Keratinocyte (primary cell): ENCODE data around the gene GAS6. TPM values are rescaled to one million over a fixed set of nuclear protein-coding genes. Genes with fewer than 3 reads are reported as not detected.
A peak's percentile ranks its signal among the peaks of the same experiment; 100 is the strongest.

Source experiments
- DNase-seq: peaks from one replicate; pipeline ENCODE4 v3.0.0-alpha.2; 2011; ENCODE audit warnings: low read depth, missing footprints, low spot score
- FAIRE-seq: peaks from 2 replicates; lab custom pipeline; 2011; peaks lifted over from hg19 to GRCh38; lab: Jason Lieb, UNC
- H2AFZ ChIP-seq: 2 replicates; pipeline ENCODE4 v1.6.0; 2012; ENCODE audit warnings: low read length, control low read depth, inconsistent platforms; ENCODE audit not compliant: control insufficient read depth
- H3K27ac ChIP-seq: 2 replicates; pipeline ENCODE4 v1.5.1; 2011; ENCODE audit warnings: low read length; ENCODE audit not compliant: control insufficient read depth, insufficient read depth
- H3K27me3 ChIP-seq: 3 replicates; pipeline ENCODE4 v1.6.0; 2011; ENCODE audit warnings: low read length; ENCODE audit not compliant: control insufficient read depth, insufficient read depth; ENCODE audit errors: extremely low read depth
- H3K36me3 ChIP-seq, 2 experiments: 2 replicates in 1 of 2; 3 replicates in 1 of 2; pipeline ENCODE4 v1.5.1; 2011; ENCODE audit warnings: low read length in 2 of 2, mild to moderate bottlenecking in 1 of 2; ENCODE audit not compliant: control insufficient read depth in 2 of 2, insufficient read depth in 2 of 2; ENCODE audit errors: extremely low read depth in 1 of 2
- H3K4me1 ChIP-seq: 3 replicates; pipeline ENCODE4 v1.5.1; 2011; ENCODE audit warnings: low read length; ENCODE audit not compliant: control insufficient read depth, insufficient read depth; ENCODE audit errors: extremely low read depth
- H3K4me2 ChIP-seq: 3 replicates; pipeline ENCODE4 v1.6.0; 2011; ENCODE audit warnings: low read depth, low read length; ENCODE audit not compliant: control insufficient read depth, insufficient read depth; ENCODE audit errors: extremely low read depth
- H3K4me3 ChIP-seq, 3 experiments: fragments of 200-600 bp in 1 of 3; sonication (generic) in 1 of 3; 2 replicates in 2 of 3; 3 replicates in 1 of 3; pipeline ENCODE4 v1.5.1; 2011 to 2016; ENCODE audit warnings: low read length in 3 of 3, mild to moderate bottlenecking in 3 of 3, control low read depth in 2 of 3, inconsistent platforms in 1 of 3, low read depth in 1 of 3, mixed read lengths in 1 of 3, mixed run types in 1 of 3, moderate library complexity in 1 of 3; ENCODE audit not compliant: control insufficient read depth in 2 of 3, insufficient read depth in 2 of 3; ENCODE audit errors: extremely low read depth in 1 of 3
- H3K79me2 ChIP-seq: 2 replicates; pipeline ENCODE4 v1.6.0; 2012; ENCODE audit warnings: low read length; ENCODE audit not compliant: control insufficient read depth, insufficient read depth
- H3K9ac ChIP-seq: 3 replicates; pipeline ENCODE4 v1.6.0; 2011; ENCODE audit warnings: low read length; ENCODE audit not compliant: control insufficient read depth, insufficient read depth; ENCODE audit errors: extremely low read depth
- H3K9me1 ChIP-seq: 3 replicates; pipeline ENCODE4 v1.6.0; 2011; ENCODE audit warnings: low read length; ENCODE audit not compliant: control insufficient read depth, insufficient read depth; ENCODE audit errors: extremely low read depth
- H3K9me3 ChIP-seq: 2 replicates; pipeline ENCODE4 v1.5.1; 2012; ENCODE audit warnings: low read depth, low read length; ENCODE audit not compliant: control insufficient read depth
- H4K20me1 ChIP-seq: 3 replicates; pipeline ENCODE4 v1.6.0; 2011; ENCODE audit warnings: low read length; ENCODE audit not compliant: control insufficient read depth, insufficient read depth; ENCODE audit errors: extremely low read depth
- CTCF ChIP-seq, 3 experiments: IDR thresholded peaks in 1 of 3; conservative IDR thresholded peaks in 1 of 3; optimal IDR thresholded peaks in 1 of 3; 2 replicates in 2 of 3; 3 replicates in 1 of 3; pipeline versions ENCODE3 to v1.5.1; 2011; ENCODE audit warnings: low read length in 3 of 3, mild to moderate bottlenecking in 3 of 3, moderate library complexity in 2 of 3, control low read depth in 1 of 3, inconsistent platforms in 1 of 3; ENCODE audit not compliant: insufficient read depth in 2 of 3; ENCODE audit errors: extremely low read depth in 1 of 3
- EZH2 ChIP-seq: IDR thresholded peaks from one replicate; pipeline ENCODE4 v1.6.1; 2012; ENCODE audit warnings: inconsistent platforms, mild to moderate bottlenecking, low read length, moderate library complexity
- dilution Hi-C: fragments of 300-500 bp; cut with MboI; formaldehyde crosslinking; loops from one replicate; pipeline ENCODE4 v1.7.0; 2020; ENCODE audit warnings: low sequenced_read_pairs; ENCODE audit not compliant: extremely low pct_ligation_motif_present
- polyA plus RNA-seq, 5 experiments: library from polyadenylated mRNA; depleted of rRNA in 3 of 5; stranded (reverse) in 3 of 5; stranded (forward) in 1 of 5; unstranded in 1 of 5; fragments of >200 nt; gene quantifications; 1 replicate in 1 of 5; 2 replicates in 3 of 5; 3 replicates in 1 of 5; pipeline versions ENCODE4 v1.2.1 to v1.2.3, GENCODE V29; 2011 to 2012; ENCODE audit warnings: missing spikeins in 2 of 5, low read depth in 1 of 5, low replicate concordance in 1 of 5

Gene GAS6
- polyA plus RNA-seq, 1 donor (not counting 4 experiments of a cell fraction or from before 2014, with no cell fraction given), result 163 TPM

DNA sequence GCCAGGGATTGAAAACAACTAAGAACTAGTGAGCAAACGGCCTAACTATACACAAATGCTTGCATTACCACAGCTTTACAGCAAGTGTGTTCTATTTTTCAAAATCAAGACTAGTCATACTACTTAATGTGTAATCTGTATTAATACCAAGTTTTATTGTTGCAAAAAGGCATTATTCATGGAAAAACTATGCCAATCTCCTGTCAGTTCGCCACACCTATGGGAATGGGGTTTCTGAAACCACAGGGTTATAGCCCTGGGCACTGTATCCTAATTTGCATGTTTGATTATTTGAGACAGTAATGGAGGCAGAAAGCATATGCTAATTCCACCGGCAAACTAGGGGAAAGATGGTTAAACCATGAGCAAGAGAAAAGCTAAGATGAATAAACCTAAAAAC lies 14.3 kb downstream of the GAS6 start:
- H3K9me1 ChIP-seq, result peaks cover 8% of the 10 kb centered on the region
- peak overlapping the region in 2 of 3 experiments; percentile 43 to 54 for H3K4me3 ChIP-seq
- no peaks in the 10 kb centered on the region for H3K27me3 ChIP-seq
- H3K4me1 ChIP-seq, result peaks cover 47% of the 10 kb centered on the region
- peaks cover 35 to 48% of the 10 kb centered on the region in 2 experiments for H3K36me3 ChIP-seq
- FAIRE-seq, result peak; percentile 95
- H2AFZ ChIP-seq, result no peak overlapping the region
- TF ChIP-seq CTCF (optimal IDR thresholded peaks at IDR 0.05 in 1 of 3, IDR thresholded peaks at IDR 0.05 in 1 of 3, conservative IDR thresholded peaks at IDR 0.05 in 1 of 3; ENCODE audit: extremely low read depth in 1 of 3, insufficient read depth in 2 of 3, low read length in 3 of 3), result no peak
- no peak for TF ChIP-seq EZH2
- peak overlapping the region; percentile 86 for H3K27ac ChIP-seq
- H3K9me3 ChIP-seq, result no peaks in the 10 kb centered on the region
- peak overlapping the region; percentile 81 for H3K9ac ChIP-seq
- dilution Hi-C loops, result no loop called here
- DNase-seq, result no peak
- peaks cover 94% of the 10 kb centered on the region for H3K79me2 ChIP-seq
- peaks cover 61% of the 10 kb centered on the region for H4K20me1 ChIP-seq
- peak overlapping the region; percentile 75 for H3K4me2 ChIP-seq

GRCh38 chr13:113848431-113849260 lies 15.2 kb downstream of the GAS6 start:
- peak overlapping the region; percentile 75 for H3K4me2 ChIP-seq
- no peaks in the 10 kb centered on the region for H3K27me3 ChIP-seq
- no peak overlapping the region for H2AFZ ChIP-seq
- H3K36me3 ChIP-seq, result peaks cover 34 to 54% of the 10 kb centered on the region in 2 experiments
- dilution Hi-C loops, result no loop called here
- peaks cover 57% of the 10 kb centered on the region for H4K20me1 ChIP-seq
- no peak for DNase-seq
- peak overlapping the region; percentile 81 for H3K9ac ChIP-seq
- peaks cover 8% of the 10 kb centered on the region for H3K9me1 ChIP-seq
- no peak for TF ChIP-seq EZH2
- TF ChIP-seq CTCF (optimal IDR thresholded peaks at IDR 0.05 in 1 of 3, IDR thresholded peaks at IDR 0.05 in 1 of 3, conservative IDR thresholded peaks at IDR 0.05 in 1 of 3; ENCODE audit: extremely low read depth in 1 of 3, insufficient read depth in 2 of 3, low read length in 3 of 3), result no peak
- H3K9me3 ChIP-seq, result no peaks in the 10 kb centered on the region
- peaks cover 93% of the 10 kb centered on the region for H3K79me2 ChIP-seq
- FAIRE-seq, result peak; percentile 73
- H3K27ac ChIP-seq, result peak overlapping the region; percentile 86
- H3K4me3 ChIP-seq, result peak overlapping the region in 2 of 3 experiments; percentile 43 to 54
- H3K4me1 ChIP-seq, result peaks cover 48% of the 10 kb centered on the region
